ENCODE results near the gene SARDH. TPM values are rescaled to one million over a fixed set of nuclear protein-coding genes. Genes with fewer than 3 reads are reported as not detected.
A peak's percentile ranks its signal among the peaks of the same experiment; 100 is the strongest.

Gene SARDH
- total and polyA plus RNA-seq, 2 of the 13 experiments (the other 11 are each of a cell fraction or from before 2014, with no cell fraction given): 11.6 to 34.9 TPM

GRCh38 chr9:133739408-133740280 is 1.5 kb upstream of the SARDH start (continued):
- TF ChIP-seq ADNP (CRISPR knock-in tag; IDR thresholded peaks at IDR 0.05) (no peak), ZNF33B (CRISPR knock-in tag; IDR thresholded peaks at IDR 0.05) (peak; percentile 76), ZFP41 (CRISPR knock-in tag; IDR thresholded peaks at IDR 0.05; ENCODE audit: borderline replicate concordance) (no peak), ZSCAN30 (CRISPR knock-in tag; IDR thresholded peaks at IDR 0.05) (no peak), GABPA (IDR thresholded peaks at IDR 0.05; ENCODE audit: low read depth, low read length) (no peak), GABPA (CRISPR knock-in tag; IDR thresholded peaks at IDR 0.05; ENCODE audit: low read depth) (no peak), E2F2 (CRISPR knock-in tag; IDR thresholded peaks at IDR 0.05; ENCODE audit: borderline replicate concordance) (no peak), LBX2 (CRISPR knock-in tag; IDR thresholded peaks at IDR 0.05; ENCODE audit: borderline replicate concordance) (no peak), ZNF335 (CRISPR knock-in tag; IDR thresholded peaks at IDR 0.05) (peak; percentile 89; the same call in 1 of the 2 replicates), ELF4 (CRISPR knock-in tag; IDR thresholded peaks at IDR 0.05; ENCODE audit: borderline replicate concordance) (no peak), EEA1 (CRISPR knock-in tag; IDR thresholded peaks at IDR 0.05; ENCODE audit: borderline replicate concordance) (no peak), ZNF441 (CRISPR knock-in tag; IDR thresholded peaks at IDR 0.05; ENCODE audit: borderline replicate concordance) (no peak), REXO4 (CRISPR knock-in tag; IDR thresholded peaks at IDR 0.05; ENCODE audit: borderline replicate concordance) (no peak), NFAT5 (CRISPR knock-in tag; IDR thresholded peaks at IDR 0.05) (no peak), ZNF703 (CRISPR knock-in tag; IDR thresholded peaks at IDR 0.05; ENCODE audit: borderline replicate concordance) (0 out of 2 replicates have a peak, but pooled peaks have one; percentile 43), SKI (IDR thresholded peaks at IDR 0.05; ENCODE audit: partially characterized antibody) (peak; percentile 72), NCOR1 (IDR thresholded peaks at IDR 0.05; ENCODE audit: borderline replicate concordance, low read length) (peak; percentile 89; the same call in 1 of the 2 replicates)
